ENCODE data around the gene KRT36. TPM values are rescaled to one million over a fixed set of nuclear protein-coding genes. Genes with fewer than 3 reads are reported as not detected.

The KRT36 gene
- total and polyA plus RNA-seq, 8 donors, result not detected

- Histone ChIP-seq H3K9me3 (no peaks in the 10 kb centered on the region), H3K27me3 (peaks cover 0 to 23% (median 4%) of the 10 kb centered on the region in 3 donors), H3K27ac (no peak overlapping the region), H3K36me3 (no peaks in the 10 kb centered on the region), H3K4me3 (no peak overlapping the region), H3K4me1 (peaks cover 0 to 4% (median 0%) of the 10 kb centered on the region in 4 donors)
- no peak for TF ChIP-seq POLR2AphosphoS5 (IDR thresholded peaks at IDR 0.05)
- no peak for TF ChIP-seq POLR2A (IDR thresholded peaks at IDR 0.05)
- TF ChIP-seq EP300 (IDR thresholded peaks at IDR 0.05), result no peak
- no peak for TF ChIP-seq CTCF (IDR thresholded peaks at IDR 0.05)
- intact Hi-C loops (cut with DNase I; ENCODE audit: low total_unique reads), result no loop called here
- no peak for DNase-seq
- 85 to 94% (median 90%) methylated on average over 7 of the region's 7 CpGs for WGBS, 5 donors
These were observed 47.9 kb upstream of the KRT36 start for GRCh38 chr17:41537614-41537954.

GRCh38 chr17:41536741-41537613 lies 47.3 kb upstream of the KRT36 start:
- no peak overlapping the region for H3K4me3 ChIP-seq
- DNase-seq, result no peak
- no peaks in the 10 kb centered on the region for H3K9me3 ChIP-seq
- peaks cover 0 to 4% (median 0%) of the 10 kb centered on the region in 4 donors for H3K4me1 ChIP-seq
- intact Hi-C loops (cut with DNase I; ENCODE audit: low total_unique reads), result no loop called here
- no peaks in the 10 kb centered on the region for H3K36me3 ChIP-seq
- TF ChIP-seq CTCF (IDR thresholded peaks at IDR 0.05) (no peak), EP300 (IDR thresholded peaks at IDR 0.05) (no peak), POLR2A (IDR thresholded peaks at IDR 0.05) (no peak), POLR2AphosphoS5 (IDR thresholded peaks at IDR 0.05) (no peak)
- H3K27me3 ChIP-seq, result peaks cover 0 to 23% (median 4%) of the 10 kb centered on the region in 3 donors
- H3K27ac ChIP-seq, result no peak overlapping the region
- 87 to 92% (median 88%) methylated on average over 7 of the region's 7 CpGs for WGBS, 5 donors

- H3K4me3 ChIP-seq, result no peak overlapping the region
- peaks cover 0 to 6% (median 2%) of the 10 kb centered on the region in 4 donors for H3K4me1 ChIP-seq
- H3K27me3 ChIP-seq, result peaks cover 0 to 33% (median 4%) of the 10 kb centered on the region in 3 donors
- intact Hi-C loops (cut with DNase I; ENCODE audit: low total_unique reads), result no loop called here
- H3K36me3 ChIP-seq, result no peaks in the 10 kb centered on the region
- H3K27ac ChIP-seq, result no peak overlapping the region
- no peaks in the 10 kb centered on the region for H3K9me3 ChIP-seq
- TF ChIP-seq POLR2A (IDR thresholded peaks at IDR 0.05), result no peak
- no peak for TF ChIP-seq POLR2AphosphoS5 (IDR thresholded peaks at IDR 0.05)
- no peak for TF ChIP-seq CTCF (IDR thresholded peaks at IDR 0.05)
- no peak for TF ChIP-seq EP300 (IDR thresholded peaks at IDR 0.05)
- WGBS, 5 donors, result 60 to 71% (median 69%) methylated on average over 6 to 15 of the region's 15 CpGs
- DNase-seq, result peak in 1 of 2 donors; percentile 60
These were observed 46.2 kb upstream of the KRT36 start for GRCh38 chr17:41535764-41536481.

GRCh38 chr17:41534899-41535546 lies 45.3 kb upstream of the KRT36 start:
- WGBS, 5 donors, result 72 to 77% (median 75%) methylated on average over 7 of the region's 7 CpGs
- no peaks in the 10 kb centered on the region for H3K36me3 ChIP-seq
- no peaks in the 10 kb centered on the region for H3K9me3 ChIP-seq
- no peak overlapping the region for H3K4me3 ChIP-seq
- no peak for DNase-seq
- peaks cover 0 to 42% (median 6%) of the 10 kb centered on the region in 3 donors for H3K27me3 ChIP-seq
- intact Hi-C loops (cut with DNase I; ENCODE audit: low total_unique reads), result no loop called here
- peaks cover 0 to 15% (median 10%) of the 10 kb centered on the region in 4 donors for H3K4me1 ChIP-seq
- no peak overlapping the region for H3K27ac ChIP-seq
- TF ChIP-seq POLR2AphosphoS5 (IDR thresholded peaks at IDR 0.05) (no peak), EP300 (IDR thresholded peaks at IDR 0.05) (no peak), POLR2A (IDR thresholded peaks at IDR 0.05) (no peak), CTCF (IDR thresholded peaks at IDR 0.05) (no peak)

Measured in stomach (tissue), 9 donors.